ENCODE data around the gene KRTAP22-1. TPM values are rescaled to one million over a fixed set of nuclear protein-coding genes. Genes with fewer than 3 reads are reported as not detected.

The KRTAP22-1 gene
- polyA plus RNA-seq, 3 donors: not detected

GRCh38 chr21:30623362-30623761, 22.5 kb downstream of the KRTAP22-1 start:
- no peaks in the 10 kb centered on the region for H4K20me1 ChIP-seq (ENCODE audit: insufficient read depth, low read length)
- H3K79me2 ChIP-seq (ENCODE audit: insufficient read depth, low read length): no peaks in the 10 kb centered on the region
- DNase-seq: no peak
- H3K4me1 ChIP-seq (ENCODE audit: control insufficient read depth in 1 of 2, insufficient read depth in 2 of 2, low read length in 2 of 2): no peaks in the 10 kb centered on the region
- no peak overlapping the region for H3K4me3 Mint-ChIP-seq
- H3K36me3 Mint-ChIP-seq: no peaks in the 10 kb centered on the region
- H3K27ac Mint-ChIP-seq: no peak overlapping the region
- 100% methylated on average over 2 of the region's 3 CpGs for WGBS (ENCODE audit: insufficient coverage)
- H3K4me3 ChIP-seq (replicated peaks in 1 of 3; ENCODE audit: low read depth in 2 of 3, low read length in 3 of 3): no peak overlapping the region
- no peak overlapping the region for H3K9ac ChIP-seq (ENCODE audit: insufficient read depth, low read length, poor library complexity, severe bottlenecking)
- no peaks in the 10 kb centered on the region for H3K36me3 ChIP-seq (replicated peaks in 1 of 2; ENCODE audit: control insufficient read depth in 1 of 2, insufficient read depth in 2 of 2, low read length in 2 of 2)
- no peaks in the 10 kb centered on the region for H3K27me3 Mint-ChIP-seq (ENCODE audit: low read depth in 3 of 3)
- H3K27me3 ChIP-seq (ENCODE audit: control insufficient read depth in 2 of 2, insufficient read depth in 2 of 2, low read length in 2 of 2): no peaks in the 10 kb centered on the region
- intact Hi-C loops (cut with micrococcal nuclease): no loop called here
- peaks cover 31 to 42% of the 10 kb centered on the region in 2 donors for H3K9me3 ChIP-seq (replicated peaks in 1 of 2; ENCODE audit: control insufficient read depth in 1 of 2, insufficient read depth in 1 of 2, low read length in 2 of 2)
- H2AFZ ChIP-seq (ENCODE audit: insufficient read depth, low read depth, low read length, poor library complexity, severe bottlenecking): no peak overlapping the region
- no peak for TF ChIP-seq CTCF (IDR thresholded peaks at IDR 0.05)
- H3K4me1 Mint-ChIP-seq: no peaks in the 10 kb centered on the region
- peaks cover 7 to 25% (median 16%) of the 10 kb centered on the region in 7 donors for H3K9me3 Mint-ChIP-seq
- no peak overlapping the region for H3K27ac ChIP-seq (ENCODE audit: low read depth in 1 of 2, low read length in 2 of 2)
- H3K4me2 ChIP-seq (replicated peaks; ENCODE audit: extremely low read depth, low read length, poor library complexity, severe bottlenecking): no peak overlapping the region

GRCh38 chr21:30625449-30626165, 24.7 kb downstream of the KRTAP22-1 start:
- no peak for TF ChIP-seq CTCF (IDR thresholded peaks at IDR 0.05)
- intact Hi-C loops (cut with micrococcal nuclease): no loop called here
- Histone ChIP-seq H3K9ac (ENCODE audit: insufficient read depth, low read length, poor library complexity, severe bottlenecking) (no peak overlapping the region), H3K36me3 (replicated peaks in 1 of 2; ENCODE audit: control insufficient read depth in 1 of 2, insufficient read depth in 2 of 2, low read length in 2 of 2) (no peaks in the 10 kb centered on the region), H3K9me3 (replicated peaks in 1 of 2; ENCODE audit: control insufficient read depth in 1 of 2, insufficient read depth in 1 of 2, low read length in 2 of 2) (peaks cover 35 to 53% of the 10 kb centered on the region in 2 donors), H3K4me1 (ENCODE audit: control insufficient read depth in 1 of 2, insufficient read depth in 2 of 2, low read length in 2 of 2) (no peaks in the 10 kb centered on the region), H3K4me2 (replicated peaks; ENCODE audit: extremely low read depth, low read length, poor library complexity, severe bottlenecking) (no peak overlapping the region), H3K27ac (ENCODE audit: low read depth in 1 of 2, low read length in 2 of 2) (no peak overlapping the region), H3K27me3 (ENCODE audit: control insufficient read depth in 2 of 2, insufficient read depth in 2 of 2, low read length in 2 of 2) (no peaks in the 10 kb centered on the region), H2AFZ (ENCODE audit: insufficient read depth, low read depth, low read length, poor library complexity, severe bottlenecking) (no peak overlapping the region), H4K20me1 (ENCODE audit: insufficient read depth, low read length) (no peaks in the 10 kb centered on the region), H3K79me2 (ENCODE audit: insufficient read depth, low read length) (no peaks in the 10 kb centered on the region), H3K4me3 (replicated peaks in 1 of 3; ENCODE audit: low read depth in 2 of 3, low read length in 3 of 3) (no peak overlapping the region)
- no peak for DNase-seq
- Mint-ChIP-seq H3K27me3 (ENCODE audit: low read depth in 3 of 3) (no peaks in the 10 kb centered on the region), H3K36me3 (no peaks in the 10 kb centered on the region), H3K9me3 (peaks cover 7 to 25% (median 16%) of the 10 kb centered on the region in 7 donors), H3K4me1 (no peaks in the 10 kb centered on the region), H3K27ac (no peak overlapping the region), H3K4me3 (no peak overlapping the region)
- 89% methylated on average over 3 of the region's 4 CpGs for WGBS (ENCODE audit: insufficient coverage)

All from CD14-positive monocyte (primary cell).